ENCODE results near the gene CCDC192.
"Not testable (repeated sequence)": the region's sequence is repeated elsewhere in the genome, so short reads cannot be mapped to it uniquely, and the experiment has no call there.

The CCDC192 gene

GRCh38 chr5:127685662-127686061, 17.5 kb upstream of the CCDC192 start:
- H3K4me3 Mint-ChIP-seq = no peak overlapping the region
- H3K36me3 Mint-ChIP-seq = no peaks in the 10 kb centered on the region
- no peaks in the 10 kb centered on the region for H3K27me3 Mint-ChIP-seq
- no peaks in the 10 kb centered on the region for H3K4me1 Mint-ChIP-seq
- H3K9me3 Mint-ChIP-seq = no peaks in the 10 kb centered on the region
- no peak overlapping the region for H3K27ac Mint-ChIP-seq
- ATAC-seq = no peak

- Mint-ChIP-seq H3K27me3 (no peaks in the 10 kb centered on the region), H3K4me3 (no peak overlapping the region), H3K36me3 (no peaks in the 10 kb centered on the region), H3K9me3 (no peaks in the 10 kb centered on the region), H3K4me1 (no peaks in the 10 kb centered on the region), H3K27ac (no peak overlapping the region)
- ATAC-seq = no peak
Observed at GRCh38 chr5:127686424-127686823, 16.8 kb upstream of the CCDC192 start.

GRCh38 chr5:127694518-127695171, 8.5 kb upstream of the CCDC192 start:
- Mint-ChIP-seq H3K27me3 (no peaks in the 10 kb centered on the region), H3K9me3 (no peaks in the 10 kb centered on the region), H3K4me3 (no peak overlapping the region), H3K27ac (no peak overlapping the region), H3K36me3 (no peaks in the 10 kb centered on the region), H3K4me1 (no peaks in the 10 kb centered on the region)
- ATAC-seq = no peak

GRCh38 chr5:127695346-127695745, 7.8 kb upstream of the CCDC192 start:
- H3K4me1 Mint-ChIP-seq = no peaks in the 10 kb centered on the region
- ATAC-seq = no peak
- H3K9me3 Mint-ChIP-seq = no peaks in the 10 kb centered on the region
- no peaks in the 10 kb centered on the region for H3K27me3 Mint-ChIP-seq
- no peak overlapping the region for H3K4me3 Mint-ChIP-seq
- H3K36me3 Mint-ChIP-seq = no peaks in the 10 kb centered on the region
- H3K27ac Mint-ChIP-seq = no peak overlapping the region

GRCh38 chr5:127696683-127697082, 6.5 kb upstream of the CCDC192 start:
- Mint-ChIP-seq H3K36me3 (no peaks in the 10 kb centered on the region), H3K4me1 (no peaks in the 10 kb centered on the region), H3K9me3 (no peaks in the 10 kb centered on the region), H3K27ac (no peak overlapping the region), H3K4me3 (no peak overlapping the region), H3K27me3 (no peaks in the 10 kb centered on the region)
- no peak for ATAC-seq

- Mint-ChIP-seq H3K36me3 (no peaks in the 10 kb centered on the region), H3K9me3 (no peaks in the 10 kb centered on the region), H3K4me1 (no peaks in the 10 kb centered on the region), H3K27me3 (no peaks in the 10 kb centered on the region), H3K4me3 (no peak overlapping the region), H3K27ac (no peak overlapping the region)
- ATAC-seq = no peak
Observed at GRCh38 chr5:127697894-127698600, 5.1 kb upstream of the CCDC192 start.

GRCh38 chr5:127699416-127699815, 3.8 kb upstream of the CCDC192 start:
- H3K9me3 Mint-ChIP-seq = no peaks in the 10 kb centered on the region
- H3K27me3 Mint-ChIP-seq = no peaks in the 10 kb centered on the region
- H3K4me3 Mint-ChIP-seq = no peak overlapping the region
- H3K36me3 Mint-ChIP-seq = no peaks in the 10 kb centered on the region
- ATAC-seq = no peak
- no peaks in the 10 kb centered on the region for H3K4me1 Mint-ChIP-seq
- H3K27ac Mint-ChIP-seq = no peak overlapping the region

- H3K4me1 Mint-ChIP-seq = no peaks in the 10 kb centered on the region
- H3K9me3 Mint-ChIP-seq = no peaks in the 10 kb centered on the region
- no peak overlapping the region for H3K4me3 Mint-ChIP-seq
- ATAC-seq = no peak
- H3K27ac Mint-ChIP-seq = no peak overlapping the region
- H3K27me3 Mint-ChIP-seq = no peaks in the 10 kb centered on the region
- H3K36me3 Mint-ChIP-seq = no peaks in the 10 kb centered on the region
Observed at GRCh38 chr5:127700237-127700766, 2.9 kb upstream of the CCDC192 start.

GRCh38 chr5:127702434-127702833, 757 bp upstream of the CCDC192 start:
- Mint-ChIP-seq H3K27ac (no peak overlapping the region), H3K4me1 (no peaks in the 10 kb centered on the region), H3K27me3 (no peaks in the 10 kb centered on the region), H3K9me3 (no peaks in the 10 kb centered on the region), H3K36me3 (no peaks in the 10 kb centered on the region), H3K4me3 (no peak overlapping the region)
- ATAC-seq = no peak

GRCh38 chr5:127705120-127705892, 2.1 kb downstream of the CCDC192 start:
- H3K27ac Mint-ChIP-seq = no peak overlapping the region
- H3K4me1 Mint-ChIP-seq = no peaks in the 10 kb centered on the region
- ATAC-seq = no peak
- no peak overlapping the region for H3K4me3 Mint-ChIP-seq
- H3K27me3 Mint-ChIP-seq = no peaks in the 10 kb centered on the region
- H3K36me3 Mint-ChIP-seq = no peaks in the 10 kb centered on the region
- peaks cover 2% of the 10 kb centered on the region for H3K9me3 Mint-ChIP-seq

GRCh38 chr5:127706691-127707090, 3.5 kb downstream of the CCDC192 start:
- Mint-ChIP-seq H3K4me1 (no peaks in the 10 kb centered on the region), H3K36me3 (no peaks in the 10 kb centered on the region), H3K4me3 (no peak overlapping the region), H3K9me3 (peaks cover 2% of the 10 kb centered on the region), H3K27ac (no peak overlapping the region), H3K27me3 (no peaks in the 10 kb centered on the region)
- no peak for ATAC-seq

- no peak for ATAC-seq
- Mint-ChIP-seq H3K36me3 (no peaks in the 10 kb centered on the region), H3K4me1 (no peaks in the 10 kb centered on the region), H3K4me3 (no peak overlapping the region), H3K27me3 (no peaks in the 10 kb centered on the region), H3K9me3 (peaks cover 2% of the 10 kb centered on the region), H3K27ac (no peak overlapping the region)
Observed at GRCh38 chr5:127707209-127707608, 4.0 kb downstream of the CCDC192 start.

- not testable (repeated sequence) for H3K27me3 Mint-ChIP-seq, H3K27ac Mint-ChIP-seq, H3K4me3 Mint-ChIP-seq, H3K4me1 Mint-ChIP-seq, H3K9me3 Mint-ChIP-seq, ATAC-seq, H3K36me3 Mint-ChIP-seq
Observed at GRCh38 chr5:127713083-127713482, 9.9 kb downstream of the CCDC192 start.

- no peak for ATAC-seq
- Mint-ChIP-seq H3K4me3 (no peak overlapping the region), H3K36me3 (no peaks in the 10 kb centered on the region), H3K4me1 (no peaks in the 10 kb centered on the region), H3K27me3 (no peaks in the 10 kb centered on the region), H3K27ac (no peak overlapping the region), H3K9me3 (peaks cover 15% of the 10 kb centered on the region)
Observed at GRCh38 chr5:127718181-127718580, 15.0 kb downstream of the CCDC192 start.

- no peak overlapping the region for H3K27ac Mint-ChIP-seq
- ATAC-seq = no peak
- peaks cover 8% of the 10 kb centered on the region for H3K27me3 Mint-ChIP-seq
- no peak overlapping the region for H3K4me3 Mint-ChIP-seq
- H3K9me3 Mint-ChIP-seq = peaks cover 15% of the 10 kb centered on the region
- no peaks in the 10 kb centered on the region for H3K36me3 Mint-ChIP-seq
- no peaks in the 10 kb centered on the region for H3K4me1 Mint-ChIP-seq
Observed at GRCh38 chr5:127723571-127723970, 20.4 kb downstream of the CCDC192 start.

All from stimulated activated memory B cell treated with anti-CD40 and anti-IgM and Interleukin-4, amounts not matched to agents 10 μg/mL and 1 μg/mL and 100 μg/mL, for 72 hours (primary cell).